ENCODE measurements around the gene SMARCD3.

DNA sequence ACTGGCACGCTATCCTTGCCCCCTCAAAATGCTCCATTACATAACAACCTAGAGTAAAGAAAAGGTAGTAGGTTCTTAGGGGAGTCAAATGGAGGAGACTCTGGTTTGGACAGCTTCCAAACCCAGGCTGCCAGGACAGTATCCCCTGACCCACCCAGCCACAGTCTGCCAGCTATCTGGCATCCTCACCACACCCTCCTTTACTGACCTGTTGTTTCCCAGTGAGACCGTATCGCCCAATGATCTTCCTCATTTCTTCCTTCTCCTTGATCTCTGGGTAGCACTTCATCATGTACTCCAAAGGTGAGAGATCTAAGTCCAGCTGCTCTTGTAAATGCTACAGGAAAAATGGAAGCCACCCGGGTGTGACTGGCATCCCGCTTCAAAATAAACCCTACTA lies 33.1 kb downstream of the SMARCD3 start:
- TF ChIP-seq POLR2AphosphoS5 (IDR thresholded peaks at IDR 0.05) (no peak), POLR2A (IDR thresholded peaks at IDR 0.05) (no peak)
- TF ChIP-seq, protein P1, sequence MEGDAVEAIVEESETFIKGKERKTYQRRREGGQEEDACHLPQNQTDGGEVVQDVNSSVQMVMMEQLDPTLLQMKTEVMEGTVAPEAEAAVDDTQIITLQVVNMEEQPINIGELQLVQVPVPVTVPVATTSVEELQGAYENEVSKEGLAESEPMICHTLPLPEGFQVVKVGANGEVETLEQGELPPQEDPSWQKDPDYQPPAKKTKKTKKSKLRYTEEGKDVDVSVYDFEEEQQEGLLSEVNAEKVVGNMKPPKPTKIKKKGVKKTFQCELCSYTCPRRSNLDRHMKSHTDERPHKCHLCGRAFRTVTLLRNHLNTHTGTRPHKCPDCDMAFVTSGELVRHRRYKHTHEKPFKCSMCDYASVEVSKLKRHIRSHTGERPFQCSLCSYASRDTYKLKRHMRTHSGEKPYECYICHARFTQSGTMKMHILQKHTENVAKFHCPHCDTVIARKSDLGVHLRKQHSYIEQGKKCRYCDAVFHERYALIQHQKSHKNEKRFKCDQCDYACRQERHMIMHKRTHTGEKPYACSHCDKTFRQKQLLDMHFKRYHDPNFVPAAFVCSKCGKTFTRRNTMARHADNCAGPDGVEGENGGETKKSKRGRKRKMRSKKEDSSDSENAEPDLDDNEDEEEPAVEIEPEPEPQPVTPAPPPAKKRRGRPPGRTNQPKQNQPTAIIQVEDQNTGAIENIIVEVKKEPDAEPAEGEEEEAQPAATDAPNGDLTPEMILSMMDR (IDR thresholded peaks at IDR 0.05): no peak

Data from prostate gland (tissue), 2 donors.